Stimulated activated CD8-positive, alpha-beta memory T cell treated with anti-CD3 and anti-CD28 coated beads, Interleukin-4, amount 100 ng/mL, for 48 hours (primary cell): ENCODE data around the gene HES3.

Experiments
- DNase-seq: peaks from one replicate; pipeline ENCODE4 v3.0.0-alpha.2; 2020

Gene HES3

GRCh38 chr1:6246497-6247467 lies 2.8 kb downstream of the HES3 start:
- peak; percentile 91 for DNase-seq

- no peak for DNase-seq
These were observed 3.7 kb downstream of the HES3 start for GRCh38 chr1:6247651-6248050.

GRCh38 chr1:6248161-6248776 lies 4.3 kb downstream of the HES3 start:
- no peak for DNase-seq

GRCh38 chr1:6248932-6249738 lies 5.2 kb downstream of the HES3 start:
- DNase-seq, result no peak

- no peak for DNase-seq
These were observed 6.0 kb downstream of the HES3 start for GRCh38 chr1:6249739-6250689.

GRCh38 chr1:6251233-6251632 lies 7.3 kb downstream of the HES3 start:
- DNase-seq, result no peak

GRCh38 chr1:6251681-6252373 lies 7.8 kb downstream of the HES3 start:
- DNase-seq, result no peak

- no peak for DNase-seq
These were observed 8.4 kb downstream of the HES3 start for GRCh38 chr1:6252374-6252710.

GRCh38 chr1:6253380-6253779 lies 9.4 kb downstream of the HES3 start:
- no peak for DNase-seq

- no peak for DNase-seq
These were observed 10.7 kb downstream of the HES3 start for GRCh38 chr1:6254691-6255090.

GRCh38 chr1:6256645-6257044 lies 12.7 kb downstream of the HES3 start:
- DNase-seq, result no peak

GRCh38 chr1:6257541-6258069 lies 13.6 kb downstream of the HES3 start:
- DNase-seq, result no peak

GRCh38 chr1:6258675-6259074 lies 14.7 kb downstream of the HES3 start:
- DNase-seq, result no peak

- peak; percentile 86 for DNase-seq
These were observed 15.7 kb downstream of the HES3 start for GRCh38 chr1:6259491-6260362.

GRCh38 chr1:6260433-6260934 lies 16.5 kb downstream of the HES3 start:
- DNase-seq, result no peak

- peak; percentile 67 for DNase-seq
These were observed 17.1 kb downstream of the HES3 start, which contains the start of gene GPR153 for GRCh38 chr1:6260961-6261614. TSS of gene GPR153 (minus strand) at chr1:6261098. CDS start at chr1:6254905, 6,193 bp downstream.

GRCh38 chr1:6261615-6261995 lies 17.6 kb downstream of the HES3 start:
- no peak for DNase-seq

GRCh38 chr1:6262555-6263420 lies 18.8 kb downstream of the HES3 start:
- no peak for DNase-seq
